GM04504 (cell line): ENCODE data around the gene GPR89B.
"Not testable (repeated sequence)": the region's sequence is repeated elsewhere in the genome, so short reads cannot be mapped to it uniquely, and the experiment has no call there.

ENCODE experiments used
- DNase-seq: peaks from one replicate; pipeline ENCODE4 v3.0.0-alpha.2; 2012; ENCODE audit warnings: low read depth

GPR89B gene

GRCh38 chr1:147928236-147929132, at the start of gene GPR89B:
Gene GPR89B, plus strand, starts transcription at chr1:147928420. Its CDS starts 117 bp downstream, at chr1:147928537.
- DNase-seq: peak; percentile 62

- DNase-seq: no peak
Measured at GRCh38 chr1:147879911-147880310, 48.3 kb upstream of the GPR89B start.

- DNase-seq: no peak
Measured at GRCh38 chr1:147882535-147882934, 45.7 kb upstream of the GPR89B start.

- no peak for DNase-seq
Measured at GRCh38 chr1:147890177-147890790, 37.9 kb upstream of the GPR89B start.

- no peak for DNase-seq
Measured at GRCh38 chr1:147891088-147891487, 37.1 kb upstream of the GPR89B start.

- no peak for DNase-seq
Measured at GRCh38 chr1:147892216-147892615, 36.0 kb upstream of the GPR89B start.

- peak; percentile 26 for DNase-seq
Measured at GRCh38 chr1:147892731-147893214, 35.4 kb upstream of the GPR89B start.

- DNase-seq: no peak
Measured at GRCh38 chr1:147895123-147895522, 33.1 kb upstream of the GPR89B start.

GRCh38 chr1:147897029-147897752, 31.0 kb upstream of the GPR89B start:
- no peak for DNase-seq

GRCh38 chr1:147897789-147898188, 30.4 kb upstream of the GPR89B start:
- DNase-seq: no peak

- DNase-seq: peak; percentile 15
Measured at GRCh38 chr1:147902253-147902845, 25.9 kb upstream of the GPR89B start, which contains the start of gene GJA8. Gene GJA8, plus strand, starts transcription at chr1:147902795. Its CDS starts 5,161 bp downstream, at chr1:147907956.

- DNase-seq: no peak
Measured at GRCh38 chr1:147904726-147905125, 23.5 kb upstream of the GPR89B start.

GRCh38 chr1:147907786-147908509, 20.3 kb upstream of the GPR89B start:
- no peak for DNase-seq

- DNase-seq: no peak
Measured at GRCh38 chr1:147912553-147912952, 15.7 kb upstream of the GPR89B start.

- DNase-seq: no peak
Measured at GRCh38 chr1:147913362-147913942, 14.8 kb upstream of the GPR89B start.

- no peak for DNase-seq
Measured at GRCh38 chr1:147919896-147920295, 8.3 kb upstream of the GPR89B start.

- no peak for DNase-seq
Measured at GRCh38 chr1:147924813-147925212, 3.4 kb upstream of the GPR89B start.

GRCh38 chr1:147927215-147927614, 1.0 kb upstream of the GPR89B start:
- not testable (repeated sequence) for DNase-seq

GRCh38 chr1:147927689-147928088, 531 bp upstream of the GPR89B start:
- not testable (repeated sequence) for DNase-seq

- not testable (repeated sequence) for DNase-seq
Measured at GRCh38 chr1:147931137-147931536, 2.9 kb downstream of the GPR89B start.

- not testable (repeated sequence) for DNase-seq
Measured at GRCh38 chr1:147935296-147935695, 7.1 kb downstream of the GPR89B start.
